ENCODE results near the gene RRP12. TPM values are rescaled to one million over a fixed set of nuclear protein-coding genes. Genes with fewer than 3 reads are reported as not detected.
"Not testable (repeated sequence)": the region's sequence is repeated elsewhere in the genome, so short reads cannot be mapped to it uniquely, and the experiment has no call there.

Gene RRP12
- total RNA-seq, 6 experiments from 2014 or later = 37.3 to 46.6 (median 42.2) TPM

- peak; percentile 20 for DNase-seq
- no peaks in the 10 kb centered on the region for H3K9me3 Mint-ChIP-seq
- peak overlapping the region; percentile 84 for H3K27ac Mint-ChIP-seq
Observed at GRCh38 chr10:97427571-97428179, 26.5 kb upstream of the RRP12 start.

GRCh38 chr10:97426776-97427570 is 25.8 kb upstream of the RRP12 start:
- Mint-ChIP-seq H3K27ac (peak overlapping the region; percentile 84), H3K4me3 (peak overlapping the region; percentile 93), H3K36me3 (ENCODE audit: low read depth) (peaks cover 31% of the 10 kb centered on the region), H3K27me3 (ENCODE audit: insufficient read depth) (peaks cover 5% of the 10 kb centered on the region), H3K4me1 (ENCODE audit: low read depth) (peaks cover 38% of the 10 kb centered on the region), H3K9me3 (no peaks in the 10 kb centered on the region)
- no peak for DNase-seq
- TF ChIP-seq CTCF (IDR thresholded peaks at IDR 0.05) = no peak

More at GRCh38 chr10:97427571-97428179, 26.5 kb upstream of the RRP12 start:
- Mint-ChIP-seq H3K4me3 (peak overlapping the region; percentile 93), H3K36me3 (ENCODE audit: low read depth) (peaks cover 31% of the 10 kb centered on the region), H3K27me3 (ENCODE audit: insufficient read depth) (peaks cover 5% of the 10 kb centered on the region), H3K4me1 (ENCODE audit: low read depth) (peaks cover 37% of the 10 kb centered on the region)
- TF ChIP-seq CTCF (IDR thresholded peaks at IDR 0.05) = no peak

- Mint-ChIP-seq H3K9me3 (no peaks in the 10 kb centered on the region), H3K4me1 (ENCODE audit: low read depth) (peaks cover 38% of the 10 kb centered on the region), H3K4me3 (peak within 1 kb of the TSS; percentile 93), H3K27me3 (ENCODE audit: insufficient read depth) (peaks cover 5% of the 10 kb centered on the region), H3K27ac (peak within 1 kb of the TSS; percentile 94), H3K36me3 (ENCODE audit: low read depth) (peaks cover 30% of the 10 kb centered on the region)
- TF ChIP-seq CTCF (IDR thresholded peaks at IDR 0.05) = peak; percentile 80
- peak; percentile 94 for DNase-seq
Observed at GRCh38 chr10:97425964-97426775, 25.0 kb upstream of the RRP12 start, which contains the start of gene PGAM1. TSS of gene PGAM1 (plus strand) at chr10:97426191. CDS start at chr10:97426308, 117 bp downstream.

GRCh38 chr10:97423757-97424098 is 22.6 kb upstream of the RRP12 start:
- not testable (repeated sequence) for H3K9me3 Mint-ChIP-seq; H3K27me3 Mint-ChIP-seq (ENCODE audit: insufficient read depth); DNase-seq
- peaks cover 22% of the 10 kb centered on the region for H3K36me3 Mint-ChIP-seq (ENCODE audit: low read depth)
- peak overlapping the region; percentile 37; the same call in 1 of the 2 replicates for H3K4me3 Mint-ChIP-seq
- H3K27ac Mint-ChIP-seq = peak overlapping the region; percentile 94
- peaks cover 45% of the 10 kb centered on the region for H3K4me1 Mint-ChIP-seq (ENCODE audit: low read depth)

- H3K4me3 Mint-ChIP-seq = no peak overlapping the region
- no peak overlapping the region for H3K27ac Mint-ChIP-seq
- no peaks in the 10 kb centered on the region for H3K27me3 Mint-ChIP-seq (ENCODE audit: insufficient read depth)
- no peaks in the 10 kb centered on the region; the same call in 1 of the 2 replicates for H3K36me3 Mint-ChIP-seq (ENCODE audit: low read depth)
- TF ChIP-seq CTCF (IDR thresholded peaks at IDR 0.05) = no peak
- DNase-seq = no peak
- peaks cover 37% of the 10 kb centered on the region for H3K4me1 Mint-ChIP-seq (ENCODE audit: low read depth)
- no peaks in the 10 kb centered on the region for H3K9me3 Mint-ChIP-seq
Observed at GRCh38 chr10:97416565-97416964, 15.4 kb upstream of the RRP12 start.

Measured in HFFc6 (cell line).